WTC11 (cell line): ENCODE measurements around the gene POFUT2. TPM values are rescaled to one million over a fixed set of nuclear protein-coding genes. Genes with fewer than 3 reads are reported as not detected.

Experiments used
- ATAC-seq: fragments of 200-7000 bp; cut with Tn5 transposase; 2 replicates; pipeline ENCODE4 v1.10.0; 2021; ENCODE audit warnings: mild to moderate bottlenecking, moderate library complexity
- CTCF ChIA-PET: fragments of 300-600 bp; sonication (Branson Sonifier 250); formaldehyde crosslinking; loops from one replicate; lab custom pipeline; 2021; ENCODE audit warnings: antibody characterized with exemption; lab: Charles Lee
- POLR2A ChIA-PET: fragments of 350-600 bp; sonication (Branson Sonifier 250); formaldehyde crosslinking; loops from one replicate; lab custom pipeline; 2021; ENCODE audit warnings: antibody characterized with exemption; lab: Charles Lee
- DNase-seq: peaks from one replicate; pipeline ENCODE4 v3.0.0; 2021; ENCODE audit warnings: low spot score
- H3K27ac Mint-ChIP-seq: 2 replicates; pipeline ENCODE4 v1.8.0; 2021; ENCODE audit warnings: mixed read lengths
- H3K27me3 Mint-ChIP-seq: 2 replicates; pipeline ENCODE4 v1.8.0; 2021; ENCODE audit warnings: low read depth, mild to moderate bottlenecking, moderate library complexity, mixed read lengths
- H3K36me3 Mint-ChIP-seq: 2 replicates; pipeline ENCODE4 v1.8.0; 2021; ENCODE audit warnings: mixed read lengths
- H3K4me1 Mint-ChIP-seq: 2 replicates; pipeline ENCODE4 v1.8.0; 2022; ENCODE audit warnings: mixed read lengths
- H3K4me3 Mint-ChIP-seq: 2 replicates; pipeline ENCODE4 v1.8.0; 2021; ENCODE audit warnings: mild to moderate bottlenecking, moderate library complexity, mixed read lengths
- H3K9me3 Mint-ChIP-seq: 2 replicates; pipeline ENCODE4 v1.8.0; 2021; ENCODE audit warnings: mixed read lengths
- ELF4 ChIP-seq: sonication (generic); formaldehyde crosslinking; IDR thresholded peaks from 2 replicates; pipeline ENCODE4 v1.8.1; 2022; ENCODE audit warnings: low read depth, mild to moderate bottlenecking, moderate library complexity, missing genetic modification reagents
- ETV6 ChIP-seq: sonication (generic); formaldehyde crosslinking; IDR thresholded peaks from 2 replicates; pipeline ENCODE4 v1.8.1; 2022; ENCODE audit warnings: mild to moderate bottlenecking, missing genetic modification reagents
- IRF2 ChIP-seq: sonication (generic); formaldehyde crosslinking; IDR thresholded peaks from 2 replicates; pipeline ENCODE4 v1.8.0; 2022; ENCODE audit warnings: low read depth, missing genetic modification reagents, borderline replicate concordance
- JUN ChIP-seq: sonication (generic); formaldehyde crosslinking; IDR thresholded peaks from 2 replicates; pipeline ENCODE4 v1.8.0; 2023; ENCODE audit warnings: mild to moderate bottlenecking, missing genetic modification reagents
- MXD4 ChIP-seq: fragments of 250-450 bp; sonication (Bioruptor Pico); IDR thresholded peaks from 2 replicates; pipeline ENCODE4 v1.8.0; 2021; ENCODE audit warnings: mild to moderate bottlenecking, moderate library complexity, borderline replicate concordance
- NFE2L1 ChIP-seq: sonication (generic); formaldehyde crosslinking; IDR thresholded peaks from 2 replicates; pipeline ENCODE4 v1.8.1; 2023; ENCODE audit warnings: missing genetic modification reagents
- OVOL2 ChIP-seq: fragments of 250-450 bp; sonication (Bioruptor Pico); IDR thresholded peaks from 2 replicates; pipeline ENCODE4 v1.9.0; 2021; ENCODE audit warnings: mild to moderate bottlenecking, borderline replicate concordance
- PRRX2 ChIP-seq: fragments of 250-450 bp; sonication (Bioruptor Pico); IDR thresholded peaks from 2 replicates; pipeline ENCODE4 v1.8.0; 2021; ENCODE audit warnings: mild to moderate bottlenecking
- RELA ChIP-seq: sonication (generic); formaldehyde crosslinking; IDR thresholded peaks from 2 replicates; pipeline ENCODE4 v1.8.1; 2022; ENCODE audit warnings: missing genetic modification reagents, mild to moderate bottlenecking, borderline replicate concordance
- SMAD3 ChIP-seq: sonication (generic); formaldehyde crosslinking; IDR thresholded peaks from 2 replicates; pipeline ENCODE4 v1.8.0; 2022; ENCODE audit warnings: missing genetic modification reagents, mild to moderate bottlenecking, borderline replicate concordance
- SP1 ChIP-seq: sonication (generic); formaldehyde crosslinking; conservative IDR thresholded peaks from 2 replicates; pipeline ENCODE4 v1.8.1; 2022; ENCODE audit warnings: missing genetic modification reagents
- ZNF121 ChIP-seq: sonication (generic); formaldehyde crosslinking; IDR thresholded peaks from 2 replicates; pipeline ENCODE4 v1.8.0; 2023; ENCODE audit warnings: missing genetic modification reagents
- ZNF138 ChIP-seq: sonication (generic); formaldehyde crosslinking; conservative IDR thresholded peaks from 2 replicates; pipeline ENCODE4 v1.8.1; 2022; ENCODE audit warnings: mild to moderate bottlenecking, moderate library complexity, missing genetic modification reagents
- total RNA-seq: library from RNA; stranded (reverse); gene quantifications from 3 replicates; pipeline ENCODE4 v1.2.3, GENCODE V29; 2021
- TF ChIP-seq, protein P1 (sequence below): sonication (generic); formaldehyde crosslinking; IDR thresholded peaks from 2 replicates; pipeline ENCODE4 v1.8.0; 2022; ENCODE audit warnings: mild to moderate bottlenecking, missing genetic modification reagents
- TF ChIP-seq, protein P2 (sequence below): fragments of 200-600 bp; IDR thresholded peaks from 2 replicates; pipeline ENCODE4 v1.8.0; 2022; ENCODE audit warnings: antibody characterized with exemption
- TF ChIP-seq, protein P3 (sequence below): sonication (generic); formaldehyde crosslinking; IDR thresholded peaks from 2 replicates; pipeline ENCODE4 v1.8.1; 2022; ENCODE audit warnings: mild to moderate bottlenecking, missing genetic modification reagents, moderate library complexity, borderline replicate concordance
- TF ChIP-seq, protein P4 (sequence below): sonication (generic); formaldehyde crosslinking; IDR thresholded peaks from 2 replicates; pipeline ENCODE4 v1.8.0; 2023; ENCODE audit warnings: missing genetic modification reagents, mild to moderate bottlenecking, borderline replicate concordance
- TF ChIP-seq, protein P5 (sequence below): sonication (generic); formaldehyde crosslinking; IDR thresholded peaks from 2 replicates; pipeline ENCODE4 v1.8.1; 2023; ENCODE audit warnings: mild to moderate bottlenecking, moderate library complexity, missing genetic modification reagents
- TF ChIP-seq, protein P6 (sequence below): sonication (generic); formaldehyde crosslinking; conservative IDR thresholded peaks from 2 replicates; pipeline ENCODE4 v1.8.1; 2023; ENCODE audit warnings: mild to moderate bottlenecking, low read depth, missing genetic modification reagents, moderate library complexity

POFUT2 gene
- total RNA-seq, 1 experiment from 2014 or later = 39.7 TPM

DNA sequence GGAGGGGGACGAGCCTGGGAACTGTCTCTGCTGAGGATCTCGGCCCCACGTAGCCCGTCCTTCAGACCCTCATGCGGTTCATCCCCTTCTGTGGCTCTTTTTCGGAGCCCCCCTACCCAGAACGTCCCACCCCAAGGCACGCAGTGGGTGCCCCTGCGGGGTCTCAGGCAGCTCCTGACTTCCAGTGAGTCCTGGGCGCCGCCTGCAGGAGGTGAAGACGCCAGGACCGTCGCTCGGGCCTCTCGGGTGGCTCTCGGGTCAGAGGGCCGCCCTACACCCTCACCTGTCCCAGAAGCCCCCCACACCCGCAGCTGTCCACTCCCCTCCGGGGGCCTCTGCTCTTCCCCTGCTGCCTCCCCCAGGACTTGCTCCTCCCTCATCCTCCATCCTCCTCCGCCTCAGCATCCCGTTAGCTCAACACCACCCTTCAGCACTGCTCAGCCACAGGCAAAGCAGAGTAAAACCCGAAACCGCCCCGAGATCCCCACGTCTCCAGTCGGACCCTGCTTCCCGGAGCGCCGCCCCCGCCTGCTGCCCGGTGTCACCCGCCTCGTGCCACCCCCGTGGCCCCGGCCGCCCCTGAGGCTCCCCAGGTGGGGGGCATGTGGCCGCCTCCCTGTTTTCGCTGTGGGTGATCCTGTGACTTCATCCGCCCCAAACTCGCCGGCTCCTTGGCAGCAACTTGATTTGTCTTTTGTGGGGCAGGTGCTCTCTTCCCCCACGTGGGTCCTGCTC, 13.3 kb upstream of the POFUT2 start:
- ChIA-PET POLR2A (interaction anchor here (0.6 to 1.0 kb wide), 2 partner anchors 16 to 25 kb away, joined by 3 read pairs; no protein-coding TSS in a partner anchor), CTCF (interaction anchor here (0.9 to 4.2 kb wide), 3 partner anchors 8 to 161 kb away, joined by 4 to 15 read pairs (median 6); no protein-coding TSS in a partner anchor)
- Mint-ChIP-seq H3K27me3 (no peaks in the 10 kb centered on the region), H3K9me3 (no peaks in the 10 kb centered on the region), H3K4me1 (no peaks in the 10 kb centered on the region), H3K27ac (no peak overlapping the region), H3K4me3 (no peak overlapping the region), H3K36me3 (no peaks in the 10 kb centered on the region)
- ATAC-seq (no peak), DNase-seq (no peak)
- no peak for TF ChIP-seq ZNF121 (CRISPR knock-in tag)
- TF ChIP-seq, protein P1, sequence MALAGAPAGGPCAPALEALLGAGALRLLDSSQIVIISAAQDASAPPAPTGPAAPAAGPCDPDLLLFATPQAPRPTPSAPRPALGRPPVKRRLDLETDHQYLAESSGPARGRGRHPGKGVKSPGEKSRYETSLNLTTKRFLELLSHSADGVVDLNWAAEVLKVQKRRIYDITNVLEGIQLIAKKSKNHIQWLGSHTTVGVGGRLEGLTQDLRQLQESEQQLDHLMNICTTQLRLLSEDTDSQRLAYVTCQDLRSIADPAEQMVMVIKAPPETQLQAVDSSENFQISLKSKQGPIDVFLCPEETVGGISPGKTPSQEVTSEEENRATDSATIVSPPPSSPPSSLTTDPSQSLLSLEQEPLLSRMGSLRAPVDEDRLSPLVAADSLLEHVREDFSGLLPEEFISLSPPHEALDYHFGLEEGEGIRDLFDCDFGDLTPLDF = no peak
- no peak for TF ChIP-seq SP1 (CRISPR knock-in tag)
- no peak for TF ChIP-seq MXD4 (CRISPR knock-in tag)
- TF ChIP-seq ETV6 (CRISPR knock-in tag) = no peak
- TF ChIP-seq SMAD3 (CRISPR knock-in tag) = no peak

DNA sequence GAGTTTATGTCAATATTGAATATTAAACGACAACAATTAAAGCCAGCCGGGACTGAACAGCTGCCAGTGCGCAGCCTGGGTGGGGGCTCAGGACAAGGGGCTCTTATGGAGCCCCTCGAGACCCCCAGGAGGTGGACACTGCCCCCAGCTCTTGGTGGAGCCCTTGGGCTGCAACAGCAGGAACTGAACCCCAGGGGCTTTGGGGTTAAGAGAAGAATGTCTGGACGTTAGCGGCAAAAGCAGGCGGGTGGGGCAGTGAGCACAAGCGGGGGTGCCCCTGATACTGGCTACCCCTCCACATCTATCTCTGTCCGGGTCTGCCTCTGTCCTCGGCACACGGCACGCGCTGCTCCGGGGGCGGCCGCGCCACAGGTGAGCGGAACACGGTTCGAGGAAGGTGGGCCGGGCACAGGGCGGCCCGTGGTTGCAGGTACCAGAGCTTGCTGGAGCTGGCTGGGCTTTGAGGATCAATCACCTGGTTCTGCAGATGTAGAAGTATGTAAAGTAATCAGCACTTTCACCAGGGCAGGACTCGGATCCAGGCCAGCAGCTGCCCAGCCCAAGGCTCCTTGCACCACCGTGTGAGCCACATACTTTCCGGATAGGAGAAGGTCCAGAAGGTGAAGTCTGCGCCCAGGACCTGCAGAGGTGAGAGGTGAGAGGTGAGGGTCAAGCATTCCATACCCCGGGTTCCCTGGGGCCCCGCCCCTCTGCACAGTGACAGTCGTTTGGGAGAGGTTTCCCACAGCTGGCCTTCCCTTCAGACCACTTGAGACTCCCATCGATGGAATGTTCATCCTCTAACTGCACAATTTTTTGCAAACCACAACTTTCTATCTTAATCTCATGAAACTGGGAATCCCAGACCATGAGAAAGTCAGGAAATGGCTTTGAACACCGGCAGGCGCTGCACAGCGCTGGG, 12.4 kb upstream of the POFUT2 start:
- POLR2A ChIA-PET = no interaction called here
- Mint-ChIP-seq H3K27ac (no peak overlapping the region), H3K36me3 (no peaks in the 10 kb centered on the region), H3K4me3 (no peak overlapping the region), H3K9me3 (no peaks in the 10 kb centered on the region), H3K27me3 (no peaks in the 10 kb centered on the region), H3K4me1 (peaks cover 6% of the 10 kb centered on the region)
- no peak for ATAC-seq
- CTCF ChIA-PET = interaction anchor here (0.9 to 4.2 kb wide), 3 partner anchors 7 to 160 kb away, joined by 4 to 15 read pairs (median 6); no protein-coding TSS in a partner anchor
- DNase-seq = no peak
- TF ChIP-seq, protein P2, sequence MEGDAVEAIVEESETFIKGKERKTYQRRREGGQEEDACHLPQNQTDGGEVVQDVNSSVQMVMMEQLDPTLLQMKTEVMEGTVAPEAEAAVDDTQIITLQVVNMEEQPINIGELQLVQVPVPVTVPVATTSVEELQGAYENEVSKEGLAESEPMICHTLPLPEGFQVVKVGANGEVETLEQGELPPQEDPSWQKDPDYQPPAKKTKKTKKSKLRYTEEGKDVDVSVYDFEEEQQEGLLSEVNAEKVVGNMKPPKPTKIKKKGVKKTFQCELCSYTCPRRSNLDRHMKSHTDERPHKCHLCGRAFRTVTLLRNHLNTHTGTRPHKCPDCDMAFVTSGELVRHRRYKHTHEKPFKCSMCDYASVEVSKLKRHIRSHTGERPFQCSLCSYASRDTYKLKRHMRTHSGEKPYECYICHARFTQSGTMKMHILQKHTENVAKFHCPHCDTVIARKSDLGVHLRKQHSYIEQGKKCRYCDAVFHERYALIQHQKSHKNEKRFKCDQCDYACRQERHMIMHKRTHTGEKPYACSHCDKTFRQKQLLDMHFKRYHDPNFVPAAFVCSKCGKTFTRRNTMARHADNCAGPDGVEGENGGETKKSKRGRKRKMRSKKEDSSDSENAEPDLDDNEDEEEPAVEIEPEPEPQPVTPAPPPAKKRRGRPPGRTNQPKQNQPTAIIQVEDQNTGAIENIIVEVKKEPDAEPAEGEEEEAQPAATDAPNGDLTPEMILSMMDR = no peak
- TF ChIP-seq, protein P3, sequence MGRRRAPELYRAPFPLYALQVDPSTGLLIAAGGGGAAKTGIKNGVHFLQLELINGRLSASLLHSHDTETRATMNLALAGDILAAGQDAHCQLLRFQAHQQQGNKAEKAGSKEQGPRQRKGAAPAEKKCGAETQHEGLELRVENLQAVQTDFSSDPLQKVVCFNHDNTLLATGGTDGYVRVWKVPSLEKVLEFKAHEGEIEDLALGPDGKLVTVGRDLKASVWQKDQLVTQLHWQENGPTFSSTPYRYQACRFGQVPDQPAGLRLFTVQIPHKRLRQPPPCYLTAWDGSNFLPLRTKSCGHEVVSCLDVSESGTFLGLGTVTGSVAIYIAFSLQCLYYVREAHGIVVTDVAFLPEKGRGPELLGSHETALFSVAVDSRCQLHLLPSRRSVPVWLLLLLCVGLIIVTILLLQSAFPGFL (CRISPR knock-in tag) = no peak
- TF ChIP-seq OVOL2 (CRISPR knock-in tag) (no peak), JUN (no peak), RELA (CRISPR knock-in tag) (no peak), NFE2L1 (CRISPR knock-in tag) (no peak), ZNF138 (no peak), ELF4 (no peak), PRRX2 (CRISPR knock-in tag) (no peak), SP1 (CRISPR knock-in tag) (no peak), IRF2 (CRISPR knock-in tag) (no peak)
- TF ChIP-seq, protein P4, sequence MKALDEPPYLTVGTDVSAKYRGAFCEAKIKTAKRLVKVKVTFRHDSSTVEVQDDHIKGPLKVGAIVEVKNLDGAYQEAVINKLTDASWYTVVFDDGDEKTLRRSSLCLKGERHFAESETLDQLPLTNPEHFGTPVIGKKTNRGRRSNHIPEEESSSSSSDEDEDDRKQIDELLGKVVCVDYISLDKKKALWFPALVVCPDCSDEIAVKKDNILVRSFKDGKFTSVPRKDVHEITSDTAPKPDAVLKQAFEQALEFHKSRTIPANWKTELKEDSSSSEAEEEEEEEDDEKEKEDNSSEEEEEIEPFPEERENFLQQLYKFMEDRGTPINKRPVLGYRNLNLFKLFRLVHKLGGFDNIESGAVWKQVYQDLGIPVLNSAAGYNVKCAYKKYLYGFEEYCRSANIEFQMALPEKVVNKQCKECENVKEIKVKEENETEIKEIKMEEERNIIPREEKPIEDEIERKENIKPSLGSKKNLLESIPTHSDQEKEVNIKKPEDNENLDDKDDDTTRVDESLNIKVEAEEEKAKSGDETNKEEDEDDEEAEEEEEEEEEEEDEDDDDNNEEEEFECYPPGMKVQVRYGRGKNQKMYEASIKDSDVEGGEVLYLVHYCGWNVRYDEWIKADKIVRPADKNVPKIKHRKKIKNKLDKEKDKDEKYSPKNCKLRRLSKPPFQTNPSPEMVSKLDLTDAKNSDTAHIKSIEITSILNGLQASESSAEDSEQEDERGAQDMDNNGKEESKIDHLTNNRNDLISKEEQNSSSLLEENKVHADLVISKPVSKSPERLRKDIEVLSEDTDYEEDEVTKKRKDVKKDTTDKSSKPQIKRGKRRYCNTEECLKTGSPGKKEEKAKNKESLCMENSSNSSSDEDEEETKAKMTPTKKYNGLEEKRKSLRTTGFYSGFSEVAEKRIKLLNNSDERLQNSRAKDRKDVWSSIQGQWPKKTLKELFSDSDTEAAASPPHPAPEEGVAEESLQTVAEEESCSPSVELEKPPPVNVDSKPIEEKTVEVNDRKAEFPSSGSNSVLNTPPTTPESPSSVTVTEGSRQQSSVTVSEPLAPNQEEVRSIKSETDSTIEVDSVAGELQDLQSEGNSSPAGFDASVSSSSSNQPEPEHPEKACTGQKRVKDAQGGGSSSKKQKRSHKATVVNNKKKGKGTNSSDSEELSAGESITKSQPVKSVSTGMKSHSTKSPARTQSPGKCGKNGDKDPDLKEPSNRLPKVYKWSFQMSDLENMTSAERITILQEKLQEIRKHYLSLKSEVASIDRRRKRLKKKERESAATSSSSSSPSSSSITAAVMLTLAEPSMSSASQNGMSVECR = no peak
- TF ChIP-seq, protein P5, sequence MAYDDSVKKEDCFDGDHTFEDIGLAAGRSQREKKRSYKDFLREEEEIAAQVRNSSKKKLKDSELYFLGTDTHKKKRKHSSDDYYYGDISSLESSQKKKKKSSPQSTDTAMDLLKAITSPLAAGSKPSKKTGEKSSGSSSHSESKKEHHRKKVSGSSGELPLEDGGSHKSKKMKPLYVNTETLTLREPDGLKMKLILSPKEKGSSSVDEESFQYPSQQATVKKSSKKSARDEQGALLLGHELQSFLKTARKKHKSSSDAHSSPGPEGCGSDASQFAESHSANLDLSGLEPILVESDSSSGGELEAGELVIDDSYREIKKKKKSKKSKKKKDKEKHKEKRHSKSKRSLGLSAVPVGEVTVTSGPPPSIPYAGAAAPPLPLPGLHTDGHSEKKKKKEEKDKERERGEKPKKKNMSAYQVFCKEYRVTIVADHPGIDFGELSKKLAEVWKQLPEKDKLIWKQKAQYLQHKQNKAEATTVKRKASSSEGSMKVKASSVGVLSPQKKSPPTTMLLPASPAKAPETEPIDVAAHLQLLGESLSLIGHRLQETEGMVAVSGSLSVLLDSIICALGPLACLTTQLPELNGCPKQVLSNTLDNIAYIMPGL (CRISPR knock-in tag) = no peak
- TF ChIP-seq, protein P6, sequence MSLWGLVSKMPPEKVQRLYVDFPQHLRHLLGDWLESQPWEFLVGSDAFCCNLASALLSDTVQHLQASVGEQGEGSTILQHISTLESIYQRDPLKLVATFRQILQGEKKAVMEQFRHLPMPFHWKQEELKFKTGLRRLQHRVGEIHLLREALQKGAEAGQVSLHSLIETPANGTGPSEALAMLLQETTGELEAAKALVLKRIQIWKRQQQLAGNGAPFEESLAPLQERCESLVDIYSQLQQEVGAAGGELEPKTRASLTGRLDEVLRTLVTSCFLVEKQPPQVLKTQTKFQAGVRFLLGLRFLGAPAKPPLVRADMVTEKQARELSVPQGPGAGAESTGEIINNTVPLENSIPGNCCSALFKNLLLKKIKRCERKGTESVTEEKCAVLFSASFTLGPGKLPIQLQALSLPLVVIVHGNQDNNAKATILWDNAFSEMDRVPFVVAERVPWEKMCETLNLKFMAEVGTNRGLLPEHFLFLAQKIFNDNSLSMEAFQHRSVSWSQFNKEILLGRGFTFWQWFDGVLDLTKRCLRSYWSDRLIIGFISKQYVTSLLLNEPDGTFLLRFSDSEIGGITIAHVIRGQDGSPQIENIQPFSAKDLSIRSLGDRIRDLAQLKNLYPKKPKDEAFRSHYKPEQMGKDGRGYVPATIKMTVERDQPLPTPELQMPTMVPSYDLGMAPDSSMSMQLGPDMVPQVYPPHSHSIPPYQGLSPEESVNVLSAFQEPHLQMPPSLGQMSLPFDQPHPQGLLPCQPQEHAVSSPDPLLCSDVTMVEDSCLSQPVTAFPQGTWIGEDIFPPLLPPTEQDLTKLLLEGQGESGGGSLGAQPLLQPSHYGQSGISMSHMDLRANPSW = no peak
